HEK293 (cell line): ENCODE data around the gene P3H4.
A peak's percentile ranks its signal among the peaks of the same experiment; 100 is the strongest.

ENCODE experiments used
- GLIS2 ChIP-seq: fragments of 450-650 bp; formaldehyde crosslinking; IDR thresholded peaks from 2 replicates; pipeline ENCODE4 v1.5.1; 2016; ENCODE audit warnings: missing biosample characterization, missing genetic modification characterization
- MYNN ChIP-seq: fragments of 450-650 bp; formaldehyde crosslinking; IDR thresholded peaks from 2 replicates; pipeline ENCODE4 v1.5.1; 2016; ENCODE audit warnings: missing biosample characterization, missing genetic modification characterization, borderline replicate concordance
- OSR2 ChIP-seq: fragments of 450-650 bp; formaldehyde crosslinking; IDR thresholded peaks from 2 replicates; pipeline ENCODE4 v1.5.1; 2016; ENCODE audit warnings: missing biosample characterization, missing genetic modification characterization
- REPIN1 ChIP-seq: fragments of 450-650 bp; formaldehyde crosslinking; IDR thresholded peaks from 2 replicates; pipeline ENCODE4 v1.5.1; 2017; ENCODE audit warnings: missing biosample characterization, missing genetic modification characterization, low read depth
- SP3 ChIP-seq: fragments of 450-650 bp; formaldehyde crosslinking; IDR thresholded peaks from 2 replicates; pipeline ENCODE4 v1.5.1; 2016; ENCODE audit warnings: missing biosample characterization, missing genetic modification characterization
- YY2 ChIP-seq: fragments of 450-650 bp; formaldehyde crosslinking; IDR thresholded peaks from 2 replicates; pipeline ENCODE4 v1.5.1; 2016; ENCODE audit warnings: missing biosample characterization, missing genetic modification characterization
- ZBTB48 ChIP-seq: fragments of 450-650 bp; formaldehyde crosslinking; IDR thresholded peaks from 2 replicates; pipeline ENCODE4 v1.5.1; 2016; ENCODE audit warnings: missing biosample characterization, missing genetic modification characterization
- ZFHX2 ChIP-seq: fragments of 450-650 bp; formaldehyde crosslinking; conservative IDR thresholded peaks from 2 replicates; pipeline ENCODE4 v1.5.1; 2016; ENCODE audit warnings: missing biosample characterization, missing genetic modification characterization
- ZNF138 ChIP-seq: fragments of 450-650 bp; formaldehyde crosslinking; IDR thresholded peaks from 2 replicates; pipeline ENCODE4 v1.5.1; 2016; ENCODE audit warnings: missing biosample characterization, missing genetic modification characterization, borderline replicate concordance
- ZNF146 ChIP-seq: fragments of 450-650 bp; formaldehyde crosslinking; IDR thresholded peaks from 2 replicates; pipeline ENCODE4 v1.5.1; 2016; ENCODE audit warnings: missing biosample characterization, missing genetic modification characterization
- ZNF155 ChIP-seq: fragments of 450-650 bp; formaldehyde crosslinking; IDR thresholded peaks from 2 replicates; pipeline ENCODE4 v1.5.1; 2016; ENCODE audit warnings: missing biosample characterization, missing genetic modification characterization
- ZNF274 ChIP-seq, 2 experiments: fragments of 200-500 bp in 1 of 2; fragments of 450-650 bp in 1 of 2; sonication (Bioruptor generic) in 1 of 2; formaldehyde crosslinking in 1 of 2; IDR thresholded peaks; 2 replicates each; pipeline versions ENCODE4 v1.5.1 to v1.6.1; 2014 to 2016; ENCODE audit warnings: borderline replicate concordance in 1 of 2, inconsistent platforms in 1 of 2, low read length in 1 of 2, missing biosample characterization in 1 of 2, missing genetic modification characterization in 1 of 2
- ZNF416 ChIP-seq: fragments of 450-650 bp; formaldehyde crosslinking; IDR thresholded peaks from 2 replicates; pipeline ENCODE4 v1.5.1; 2016; ENCODE audit warnings: missing biosample characterization, missing genetic modification characterization
- ZNF571 ChIP-seq: fragments of 450-650 bp; formaldehyde crosslinking; IDR thresholded peaks from 2 replicates; pipeline ENCODE4 v1.5.0; 2017; ENCODE audit warnings: missing biosample characterization, missing genetic modification characterization
- ZNF629 ChIP-seq: fragments of 450-650 bp; formaldehyde crosslinking; IDR thresholded peaks from 2 replicates; pipeline ENCODE4 v1.5.1; 2017; ENCODE audit warnings: missing biosample characterization, missing genetic modification characterization
- ZNF677 ChIP-seq: fragments of 450-650 bp; IDR thresholded peaks from 2 replicates; pipeline ENCODE4 v1.5.0; 2018; ENCODE audit warnings: missing biosample characterization, mild to moderate bottlenecking, missing genetic modification characterization, moderate library complexity
- TF ChIP-seq, protein P1 (sequence below): fragments of 450-650 bp; IDR thresholded peaks from 2 replicates; pipeline ENCODE4 v1.5.1; 2018; ENCODE audit warnings: missing biosample characterization, mild to moderate bottlenecking, missing genetic modification characterization
- TF ChIP-seq, protein P2 (sequence below): fragments of 450-650 bp; formaldehyde crosslinking; IDR thresholded peaks from 2 replicates; pipeline ENCODE4 v1.5.1; 2016; ENCODE audit warnings: missing biosample characterization, missing genetic modification characterization
- TF ChIP-seq, protein P3 (sequence below): fragments of 450-650 bp; formaldehyde crosslinking; IDR thresholded peaks from 2 replicates; pipeline ENCODE4 v1.5.1; 2016; ENCODE audit warnings: missing biosample characterization, missing genetic modification characterization, borderline replicate concordance
- TF ChIP-seq, protein P4 (sequence below): fragments of 450-650 bp; formaldehyde crosslinking; IDR thresholded peaks from 2 replicates; pipeline ENCODE4 v1.5.1; 2016; ENCODE audit warnings: missing biosample characterization, missing genetic modification characterization
- TF ChIP-seq, protein P5 (sequence below): fragments of 450-650 bp; formaldehyde crosslinking; IDR thresholded peaks from 2 replicates; pipeline ENCODE4 v1.5.1; 2017; ENCODE audit warnings: missing biosample characterization, missing genetic modification characterization
- TF ChIP-seq, protein P6 (sequence below): fragments of 450-650 bp; formaldehyde crosslinking; IDR thresholded peaks from 2 replicates; pipeline ENCODE4 v1.5.1; 2016; ENCODE audit warnings: missing biosample characterization, missing genetic modification characterization

The P3H4 gene

DNA sequence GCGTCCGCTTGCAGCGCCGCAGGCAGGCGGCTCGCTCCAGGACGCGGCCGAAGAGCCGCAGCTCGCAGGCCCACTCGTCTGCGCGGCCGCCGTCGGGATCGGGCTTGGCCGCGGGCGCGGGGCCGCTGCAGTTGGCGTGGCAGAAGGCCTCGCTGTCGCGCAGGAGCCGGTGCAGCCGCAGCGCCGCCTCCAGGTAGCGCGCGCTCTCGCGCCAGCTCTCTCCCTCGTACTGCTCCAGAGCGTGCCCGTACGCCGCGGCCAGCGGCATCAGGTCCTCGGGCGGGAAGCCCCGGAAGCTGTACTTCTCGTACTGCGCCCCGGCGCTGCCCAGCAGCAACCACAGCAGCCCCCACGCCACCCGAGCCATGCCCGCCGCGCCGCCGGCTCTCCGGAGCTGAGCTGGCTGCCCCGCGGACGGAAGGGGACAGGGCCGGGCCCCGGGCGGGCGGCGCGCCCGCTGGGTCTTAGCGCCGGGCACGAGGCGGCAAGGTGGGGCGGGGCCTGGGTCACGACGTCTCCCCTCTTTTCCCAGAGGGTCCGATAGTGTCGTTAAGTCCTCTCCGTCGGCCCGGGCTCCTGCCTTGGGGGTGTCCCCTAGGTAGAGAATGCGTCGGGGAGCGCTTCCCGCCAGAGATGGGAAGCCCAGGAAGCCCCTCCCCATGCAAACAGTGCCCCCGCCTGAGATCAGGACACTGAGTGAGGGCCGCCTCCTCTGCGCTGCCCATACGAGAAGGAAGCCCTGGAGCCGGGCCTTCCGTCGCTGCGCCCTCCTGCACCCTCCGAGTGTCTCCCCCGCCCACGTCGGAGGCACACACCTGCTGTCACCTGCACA, at the start of gene P3H4 (continued):
- TF ChIP-seq, protein P1, sequence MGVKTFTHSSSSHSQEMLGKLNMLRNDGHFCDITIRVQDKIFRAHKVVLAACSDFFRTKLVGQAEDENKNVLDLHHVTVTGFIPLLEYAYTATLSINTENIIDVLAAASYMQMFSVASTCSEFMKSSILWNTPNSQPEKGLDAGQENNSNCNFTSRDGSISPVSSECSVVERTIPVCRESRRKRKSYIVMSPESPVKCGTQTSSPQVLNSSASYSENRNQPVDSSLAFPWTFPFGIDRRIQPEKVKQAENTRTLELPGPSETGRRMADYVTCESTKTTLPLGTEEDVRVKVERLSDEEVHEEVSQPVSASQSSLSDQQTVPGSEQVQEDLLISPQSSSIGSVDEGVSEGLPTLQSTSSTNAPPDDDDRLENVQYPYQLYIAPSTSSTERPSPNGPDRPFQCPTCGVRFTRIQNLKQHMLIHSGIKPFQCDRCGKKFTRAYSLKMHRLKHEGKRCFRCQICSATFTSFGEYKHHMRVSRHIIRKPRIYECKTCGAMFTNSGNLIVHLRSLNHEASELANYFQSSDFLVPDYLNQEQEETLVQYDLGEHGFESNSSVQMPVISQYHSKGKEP = peak; percentile 48; the same call in 1 of the 2 replicates
- TF ChIP-seq ZNF677 (tag by site-specific recombination) (0 out of 2 replicates have a peak, but pooled peaks have one; percentile 21), GLIS2 (tag by site-specific recombination) (peak; percentile 94; the same call in 1 of the 2 replicates), OSR2 (tag by site-specific recombination) (no peak), SP3 (tag by site-specific recombination) (peak; percentile 75), ZNF155 (no peak), ZNF629 (tag by site-specific recombination) (no peak; the same call in 1 of the 2 replicates), ZNF416 (no peak), ZBTB48 (tag by site-specific recombination) (0 out of 2 replicates have a peak, but pooled peaks have one; percentile 14), ZNF274 (IDR thresholded peaks at IDR 0.05; ENCODE audit: low read length) (no peak), ZNF274 (tag by site-specific recombination; IDR thresholded peaks at IDR 0.05; ENCODE audit: borderline replicate concordance) (no peak), ZNF571 (tag by site-specific recombination) (no peak), ZNF146 (peak; percentile 46; the same call in 1 of the 2 replicates), YY2 (tag by site-specific recombination) (no peak), MYNN (0 out of 2 replicates have a peak, but pooled peaks have one; percentile 12), ZNF138 (tag by site-specific recombination) (no peak), REPIN1 (tag by site-specific recombination) (no peak), ZFHX2 (tag by site-specific recombination) (peak; percentile 74)
- TF ChIP-seq, protein P2, sequence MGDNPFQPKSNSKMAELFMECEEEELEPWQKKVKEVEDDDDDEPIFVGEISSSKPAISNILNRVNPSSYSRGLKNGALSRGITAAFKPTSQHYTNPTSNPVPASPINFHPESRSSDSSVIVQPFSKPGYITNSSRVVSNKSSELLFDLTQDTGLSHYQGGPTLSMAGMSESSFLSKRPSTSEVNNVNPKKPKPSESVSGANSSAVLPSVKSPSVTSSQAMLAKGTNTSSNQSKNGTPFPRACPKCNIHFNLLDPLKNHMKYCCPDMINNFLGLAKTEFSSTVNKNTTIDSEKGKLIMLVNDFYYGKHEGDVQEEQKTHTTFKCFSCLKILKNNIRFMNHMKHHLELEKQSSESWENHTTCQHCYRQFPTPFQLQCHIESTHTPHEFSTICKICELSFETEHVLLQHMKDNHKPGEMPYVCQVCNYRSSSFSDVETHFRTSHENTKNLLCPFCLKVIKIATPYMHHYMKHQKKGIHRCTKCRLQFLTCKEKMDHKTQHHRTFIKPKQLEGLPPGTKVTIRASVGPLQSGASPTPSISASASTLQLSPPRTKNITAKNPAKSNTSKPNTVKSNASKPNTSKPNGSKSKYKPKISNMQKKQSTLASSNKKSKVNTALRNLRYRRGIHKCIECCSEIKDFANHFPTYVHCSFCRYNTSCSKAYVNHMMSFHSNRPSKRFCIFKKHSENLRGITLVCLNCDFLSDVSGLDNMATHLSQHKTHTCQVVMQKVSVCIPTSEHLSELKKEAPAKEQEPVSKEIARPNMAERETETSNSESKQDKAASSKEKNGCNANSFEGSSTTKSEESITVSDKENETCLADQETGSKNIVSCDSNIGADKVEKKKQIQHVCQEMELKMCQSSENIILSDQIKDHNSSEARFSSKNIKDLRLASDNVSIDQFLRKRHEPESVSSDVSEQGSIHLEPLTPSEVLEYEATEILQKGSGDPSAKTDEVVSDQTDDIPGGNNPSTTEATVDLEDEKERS (tag by site-specific recombination) = no peak
- TF ChIP-seq, protein P3, sequence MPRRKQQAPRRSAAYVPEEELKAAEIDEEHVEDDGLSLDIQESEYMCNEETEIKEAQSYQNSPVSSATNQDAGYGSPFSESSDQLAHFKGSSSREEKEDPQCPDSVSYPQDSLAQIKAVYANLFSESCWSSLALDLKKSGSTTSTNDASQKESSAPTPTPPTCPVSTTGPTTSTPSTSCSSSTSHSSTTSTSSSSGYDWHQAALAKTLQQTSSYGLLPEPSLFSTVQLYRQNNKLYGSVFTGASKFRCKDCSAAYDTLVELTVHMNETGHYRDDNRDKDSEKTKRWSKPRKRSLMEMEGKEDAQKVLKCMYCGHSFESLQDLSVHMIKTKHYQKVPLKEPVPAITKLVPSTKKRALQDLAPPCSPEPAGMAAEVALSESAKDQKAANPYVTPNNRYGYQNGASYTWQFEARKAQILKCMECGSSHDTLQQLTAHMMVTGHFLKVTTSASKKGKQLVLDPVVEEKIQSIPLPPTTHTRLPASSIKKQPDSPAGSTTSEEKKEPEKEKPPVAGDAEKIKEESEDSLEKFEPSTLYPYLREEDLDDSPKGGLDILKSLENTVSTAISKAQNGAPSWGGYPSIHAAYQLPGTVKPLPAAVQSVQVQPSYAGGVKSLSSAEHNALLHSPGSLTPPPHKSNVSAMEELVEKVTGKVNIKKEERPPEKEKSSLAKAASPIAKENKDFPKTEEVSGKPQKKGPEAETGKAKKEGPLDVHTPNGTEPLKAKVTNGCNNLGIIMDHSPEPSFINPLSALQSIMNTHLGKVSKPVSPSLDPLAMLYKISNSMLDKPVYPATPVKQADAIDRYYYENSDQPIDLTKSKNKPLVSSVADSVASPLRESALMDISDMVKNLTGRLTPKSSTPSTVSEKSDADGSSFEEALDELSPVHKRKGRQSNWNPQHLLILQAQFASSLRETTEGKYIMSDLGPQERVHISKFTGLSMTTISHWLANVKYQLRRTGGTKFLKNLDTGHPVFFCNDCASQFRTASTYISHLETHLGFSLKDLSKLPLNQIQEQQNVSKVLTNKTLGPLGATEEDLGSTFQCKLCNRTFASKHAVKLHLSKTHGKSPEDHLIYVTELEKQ (tag by site-specific recombination) = no peak
- TF ChIP-seq, protein P4, sequence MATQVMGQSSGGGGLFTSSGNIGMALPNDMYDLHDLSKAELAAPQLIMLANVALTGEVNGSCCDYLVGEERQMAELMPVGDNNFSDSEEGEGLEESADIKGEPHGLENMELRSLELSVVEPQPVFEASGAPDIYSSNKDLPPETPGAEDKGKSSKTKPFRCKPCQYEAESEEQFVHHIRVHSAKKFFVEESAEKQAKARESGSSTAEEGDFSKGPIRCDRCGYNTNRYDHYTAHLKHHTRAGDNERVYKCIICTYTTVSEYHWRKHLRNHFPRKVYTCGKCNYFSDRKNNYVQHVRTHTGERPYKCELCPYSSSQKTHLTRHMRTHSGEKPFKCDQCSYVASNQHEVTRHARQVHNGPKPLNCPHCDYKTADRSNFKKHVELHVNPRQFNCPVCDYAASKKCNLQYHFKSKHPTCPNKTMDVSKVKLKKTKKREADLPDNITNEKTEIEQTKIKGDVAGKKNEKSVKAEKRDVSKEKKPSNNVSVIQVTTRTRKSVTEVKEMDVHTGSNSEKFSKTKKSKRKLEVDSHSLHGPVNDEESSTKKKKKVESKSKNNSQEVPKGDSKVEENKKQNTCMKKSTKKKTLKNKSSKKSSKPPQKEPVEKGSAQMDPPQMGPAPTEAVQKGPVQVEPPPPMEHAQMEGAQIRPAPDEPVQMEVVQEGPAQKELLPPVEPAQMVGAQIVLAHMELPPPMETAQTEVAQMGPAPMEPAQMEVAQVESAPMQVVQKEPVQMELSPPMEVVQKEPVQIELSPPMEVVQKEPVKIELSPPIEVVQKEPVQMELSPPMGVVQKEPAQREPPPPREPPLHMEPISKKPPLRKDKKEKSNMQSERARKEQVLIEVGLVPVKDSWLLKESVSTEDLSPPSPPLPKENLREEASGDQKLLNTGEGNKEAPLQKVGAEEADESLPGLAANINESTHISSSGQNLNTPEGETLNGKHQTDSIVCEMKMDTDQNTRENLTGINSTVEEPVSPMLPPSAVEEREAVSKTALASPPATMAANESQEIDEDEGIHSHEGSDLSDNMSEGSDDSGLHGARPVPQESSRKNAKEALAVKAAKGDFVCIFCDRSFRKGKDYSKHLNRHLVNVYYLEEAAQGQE (tag by site-specific recombination) = no peak
- TF ChIP-seq, protein P5, sequence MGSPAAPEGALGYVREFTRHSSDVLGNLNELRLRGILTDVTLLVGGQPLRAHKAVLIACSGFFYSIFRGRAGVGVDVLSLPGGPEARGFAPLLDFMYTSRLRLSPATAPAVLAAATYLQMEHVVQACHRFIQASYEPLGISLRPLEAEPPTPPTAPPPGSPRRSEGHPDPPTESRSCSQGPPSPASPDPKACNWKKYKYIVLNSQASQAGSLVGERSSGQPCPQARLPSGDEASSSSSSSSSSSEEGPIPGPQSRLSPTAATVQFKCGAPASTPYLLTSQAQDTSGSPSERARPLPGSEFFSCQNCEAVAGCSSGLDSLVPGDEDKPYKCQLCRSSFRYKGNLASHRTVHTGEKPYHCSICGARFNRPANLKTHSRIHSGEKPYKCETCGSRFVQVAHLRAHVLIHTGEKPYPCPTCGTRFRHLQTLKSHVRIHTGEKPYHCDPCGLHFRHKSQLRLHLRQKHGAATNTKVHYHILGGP (tag by site-specific recombination) = no peak
- TF ChIP-seq, protein P6, sequence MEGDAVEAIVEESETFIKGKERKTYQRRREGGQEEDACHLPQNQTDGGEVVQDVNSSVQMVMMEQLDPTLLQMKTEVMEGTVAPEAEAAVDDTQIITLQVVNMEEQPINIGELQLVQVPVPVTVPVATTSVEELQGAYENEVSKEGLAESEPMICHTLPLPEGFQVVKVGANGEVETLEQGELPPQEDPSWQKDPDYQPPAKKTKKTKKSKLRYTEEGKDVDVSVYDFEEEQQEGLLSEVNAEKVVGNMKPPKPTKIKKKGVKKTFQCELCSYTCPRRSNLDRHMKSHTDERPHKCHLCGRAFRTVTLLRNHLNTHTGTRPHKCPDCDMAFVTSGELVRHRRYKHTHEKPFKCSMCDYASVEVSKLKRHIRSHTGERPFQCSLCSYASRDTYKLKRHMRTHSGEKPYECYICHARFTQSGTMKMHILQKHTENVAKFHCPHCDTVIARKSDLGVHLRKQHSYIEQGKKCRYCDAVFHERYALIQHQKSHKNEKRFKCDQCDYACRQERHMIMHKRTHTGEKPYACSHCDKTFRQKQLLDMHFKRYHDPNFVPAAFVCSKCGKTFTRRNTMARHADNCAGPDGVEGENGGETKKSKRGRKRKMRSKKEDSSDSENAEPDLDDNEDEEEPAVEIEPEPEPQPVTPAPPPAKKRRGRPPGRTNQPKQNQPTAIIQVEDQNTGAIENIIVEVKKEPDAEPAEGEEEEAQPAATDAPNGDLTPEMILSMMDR (tag by site-specific recombination) = peak; percentile 78
